HG03280 (cell line): ENCODE measurements around the gene CHST11.

Source experiments
- ATAC-seq: cut with Tn5 transposase; IDR thresholded peaks from one replicate; pipeline ENCODE4 v1.9.1; 2021; ENCODE audit warnings: mild to moderate bottlenecking, moderate library complexity; ENCODE audit not compliant: unreplicated experiment

Gene CHST11

DNA sequence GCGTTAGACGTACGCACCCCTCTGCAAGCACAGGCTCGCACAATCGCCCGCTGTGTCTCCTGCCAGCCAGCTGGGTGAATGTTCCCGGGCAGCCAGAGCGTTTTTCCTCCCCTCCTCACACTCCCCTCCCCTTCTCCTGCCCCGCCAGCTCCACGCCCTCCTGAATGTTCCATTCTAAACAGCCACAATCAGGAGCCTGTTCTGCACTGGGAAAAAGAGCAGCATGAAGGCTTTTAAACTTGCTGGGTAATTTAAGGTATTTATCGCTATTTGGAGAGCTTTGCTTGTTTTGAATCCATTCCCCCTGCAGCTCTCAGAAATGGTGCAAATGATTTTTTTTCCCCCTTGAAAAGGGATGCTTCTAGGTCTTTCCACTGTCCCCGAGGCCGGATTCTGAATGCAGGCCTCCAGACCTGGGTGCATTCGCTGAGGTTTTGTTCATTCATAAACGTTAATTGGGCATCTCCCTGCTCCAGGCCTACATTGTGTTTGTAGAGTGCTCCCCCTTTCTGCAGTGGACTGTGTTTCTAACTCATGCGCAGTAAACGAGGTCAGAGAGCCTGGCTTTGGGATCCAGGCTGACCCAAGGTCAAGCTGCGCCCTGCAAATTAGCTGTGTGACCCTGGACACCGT, 212.5 kb downstream of the CHST11 start:
- ATAC-seq: no peak

DNA sequence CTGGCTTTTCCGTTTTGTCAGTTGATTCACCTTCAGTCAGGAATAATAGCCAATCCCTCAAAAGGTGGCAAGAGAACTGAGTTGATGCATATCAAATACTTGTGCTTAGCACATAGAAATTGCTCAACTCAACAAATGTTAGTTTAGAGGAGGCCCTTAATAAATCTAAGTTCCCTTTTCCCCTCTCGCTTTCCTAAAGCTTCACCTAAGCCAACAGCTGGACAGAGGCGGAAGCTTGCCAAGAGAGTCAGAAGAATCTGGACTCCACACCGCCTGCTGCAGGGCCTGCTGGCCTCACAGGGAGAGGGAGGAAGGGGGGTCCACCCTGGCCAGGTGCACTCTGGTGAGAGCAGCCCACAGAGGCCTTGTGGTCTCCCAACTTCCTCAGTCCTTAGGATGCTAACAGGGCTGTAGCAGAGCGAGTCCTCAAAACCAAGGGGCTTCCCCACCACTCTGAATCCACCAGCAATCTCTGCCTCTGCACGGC, 213.1 kb downstream of the CHST11 start:
- no peak for ATAC-seq

DNA sequence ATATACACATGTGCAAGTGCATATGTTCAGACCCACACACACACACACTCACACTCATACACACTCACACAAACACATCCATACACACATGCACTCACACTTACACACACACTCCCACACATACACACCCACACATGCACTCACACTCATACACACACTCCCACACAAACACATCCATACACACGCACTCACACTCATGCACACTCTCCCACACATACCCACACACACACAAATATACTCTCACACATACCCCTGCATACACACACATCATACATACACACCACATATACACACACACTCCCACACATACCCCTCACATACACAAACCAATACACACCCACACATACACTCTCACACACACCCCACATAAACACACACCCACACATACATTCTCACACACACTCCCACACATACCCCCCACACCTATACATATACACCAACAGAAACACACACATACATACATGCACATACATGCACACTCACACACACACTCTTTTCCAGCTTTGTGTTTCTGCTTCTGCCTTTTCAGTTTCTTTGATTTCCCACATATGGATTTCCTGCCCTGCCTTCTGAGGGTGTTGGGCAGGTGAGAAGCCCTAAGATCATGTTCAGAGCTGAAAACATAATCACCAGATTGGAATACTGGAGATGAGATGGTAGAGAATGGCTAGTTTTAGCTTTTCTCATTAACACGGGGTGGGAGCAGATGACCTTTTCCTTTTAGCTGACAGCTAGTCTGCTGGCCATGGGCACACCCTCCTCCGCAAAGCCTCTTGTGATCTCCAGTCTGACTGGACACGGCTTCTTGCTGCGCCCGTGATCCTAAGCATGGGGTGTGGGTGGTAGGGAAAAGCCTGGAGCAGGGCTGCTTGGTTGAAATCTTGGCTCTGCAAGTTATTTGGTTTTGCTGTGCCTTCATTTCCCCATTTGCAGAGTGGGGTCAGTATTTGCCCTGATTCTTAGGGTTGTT, 214.0 kb downstream of the CHST11 start:
- no peak for ATAC-seq

DNA sequence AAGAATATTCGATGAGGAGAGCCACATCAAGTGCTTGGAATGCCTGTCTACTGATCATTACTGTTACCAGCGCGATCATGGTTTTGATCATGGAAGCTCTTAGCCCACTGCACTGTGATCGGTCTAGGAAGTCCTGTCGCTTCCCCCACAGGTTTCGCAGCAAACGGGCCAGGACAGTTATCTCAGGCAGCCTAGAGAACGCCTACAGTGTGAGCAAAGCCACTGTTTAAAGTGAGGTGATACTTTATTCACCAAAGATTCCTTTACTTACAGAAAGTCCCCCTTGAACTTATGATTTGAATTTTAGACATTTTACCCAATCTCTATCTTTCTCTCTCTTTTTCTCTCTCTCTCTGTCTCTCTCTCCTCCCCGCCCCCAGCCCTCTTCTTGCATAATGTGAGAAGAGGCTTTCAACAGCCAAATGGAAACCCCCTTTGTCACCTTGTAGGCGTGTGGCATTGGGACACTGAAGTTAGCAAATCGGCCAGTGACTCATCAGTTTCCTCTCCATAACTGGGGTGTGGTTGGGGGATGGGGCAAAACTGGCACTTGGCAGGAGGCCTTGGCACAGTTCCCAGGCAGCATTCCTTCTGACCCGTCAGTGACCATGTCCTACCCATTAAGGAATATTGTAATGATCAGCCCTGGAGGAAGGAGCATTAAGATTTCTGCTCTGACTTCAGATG, 214.8 kb downstream of the CHST11 start:
- ATAC-seq: peak; percentile 84

DNA sequence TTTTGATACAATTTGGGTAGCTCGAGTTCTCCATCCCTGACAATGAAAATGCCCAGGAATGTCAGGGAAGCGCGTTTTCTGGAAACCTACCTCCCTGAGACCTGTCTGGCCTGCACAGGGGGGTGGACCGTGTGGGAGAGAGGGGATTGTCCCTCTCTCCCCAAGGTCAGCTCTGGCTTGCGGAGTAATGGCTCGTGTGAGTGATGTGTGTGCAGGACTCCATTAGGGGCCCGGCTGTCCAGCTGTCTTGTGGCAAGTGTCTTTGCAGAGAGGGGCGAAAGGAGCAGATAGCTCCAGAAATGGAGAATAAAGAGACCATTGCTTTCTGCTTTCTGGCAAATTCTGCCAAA, 215.3 kb downstream of the CHST11 start:
- no peak for ATAC-seq

DNA sequence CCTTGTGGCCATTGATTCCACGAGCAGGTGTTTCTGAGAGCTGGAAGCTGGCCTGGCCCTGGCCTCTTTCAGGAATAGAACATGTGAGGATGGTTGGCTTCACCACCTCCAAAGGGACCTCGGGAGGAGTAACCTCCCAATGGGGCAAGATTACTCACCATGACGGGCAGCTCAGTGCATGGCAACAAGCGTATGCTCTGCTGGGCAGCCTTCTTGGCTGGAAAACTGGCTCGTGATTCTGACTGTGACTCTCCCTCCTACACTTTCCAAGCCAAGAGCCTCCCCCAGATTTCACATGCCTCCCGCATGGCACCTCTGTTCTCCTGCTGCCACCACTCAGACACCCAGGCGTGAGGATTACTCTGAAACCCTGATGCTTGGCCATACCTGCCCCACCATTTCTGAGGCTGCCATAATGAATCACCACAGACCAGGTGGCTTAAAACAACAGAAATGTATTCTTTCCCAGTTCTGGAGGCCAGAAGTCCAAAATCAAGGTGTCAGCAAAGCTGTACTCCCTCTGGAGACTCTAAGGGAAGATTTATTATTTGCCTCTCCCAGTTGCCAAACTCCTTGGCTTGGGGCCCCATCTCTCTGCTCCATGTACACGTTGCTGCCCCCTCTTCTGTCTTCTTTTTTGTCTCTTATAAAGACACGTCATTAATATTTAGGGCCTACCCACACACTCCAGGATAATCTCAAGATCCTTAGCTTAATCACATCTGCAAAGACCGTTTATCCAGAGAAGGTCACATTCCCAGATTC, 215.9 kb downstream of the CHST11 start:
- no peak for ATAC-seq

DNA sequence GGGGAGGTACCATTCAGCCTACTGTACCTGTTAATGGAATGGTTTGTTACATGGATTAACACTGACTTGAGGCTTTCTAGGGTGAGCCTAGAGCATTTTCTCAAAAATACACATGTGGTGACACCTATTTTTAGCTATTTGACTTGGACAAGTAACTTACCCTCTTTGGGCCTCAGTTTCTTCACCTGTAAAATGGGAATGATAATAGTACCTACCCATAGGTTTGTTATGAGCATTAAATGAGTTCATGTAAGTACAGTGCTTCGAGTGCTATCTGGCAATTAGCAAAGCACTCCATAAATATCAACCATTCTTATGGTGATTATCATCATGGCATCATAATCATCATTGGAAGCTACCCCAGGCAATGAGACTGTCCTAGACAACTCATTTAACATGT, 216.5 kb downstream of the CHST11 start:
- ATAC-seq: no peak

DNA sequence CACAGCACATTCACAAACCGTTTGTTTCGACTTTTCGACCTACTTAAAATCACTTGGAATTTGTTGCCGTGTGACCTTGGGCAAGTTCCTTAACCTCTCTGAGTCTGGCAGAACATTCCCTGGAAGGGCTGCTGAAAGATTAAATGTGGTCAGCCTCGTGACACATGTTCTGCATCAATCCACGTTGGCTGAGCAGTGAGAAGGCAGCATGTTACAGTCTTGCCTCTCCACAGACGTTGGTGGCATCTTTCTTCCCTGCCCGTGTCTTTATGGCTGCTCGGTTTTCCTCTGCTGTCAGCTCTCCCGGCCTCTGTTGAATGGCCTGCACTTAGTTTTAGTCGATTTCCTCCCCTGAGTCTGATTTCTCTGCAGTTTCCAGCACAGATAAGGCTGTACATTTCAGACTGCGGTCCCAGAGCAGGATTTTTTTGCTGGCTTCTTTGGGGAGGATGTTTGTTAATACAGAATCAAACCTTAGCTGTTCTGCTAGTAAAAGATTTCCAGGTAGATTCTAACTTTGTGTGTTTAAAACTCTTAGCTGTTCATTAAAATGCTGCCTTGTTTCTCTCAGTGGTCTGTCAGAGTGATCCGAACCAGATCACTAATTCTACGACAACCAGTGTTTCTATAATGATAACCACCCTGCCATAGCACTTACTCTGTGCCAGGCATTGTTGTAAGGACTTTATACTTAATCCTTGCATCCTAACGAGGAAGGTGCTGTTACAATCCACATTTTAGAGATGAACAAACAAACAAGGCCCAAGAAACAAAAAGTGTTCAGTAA, 217.1 kb downstream of the CHST11 start:
- ATAC-seq: no peak

DNA sequence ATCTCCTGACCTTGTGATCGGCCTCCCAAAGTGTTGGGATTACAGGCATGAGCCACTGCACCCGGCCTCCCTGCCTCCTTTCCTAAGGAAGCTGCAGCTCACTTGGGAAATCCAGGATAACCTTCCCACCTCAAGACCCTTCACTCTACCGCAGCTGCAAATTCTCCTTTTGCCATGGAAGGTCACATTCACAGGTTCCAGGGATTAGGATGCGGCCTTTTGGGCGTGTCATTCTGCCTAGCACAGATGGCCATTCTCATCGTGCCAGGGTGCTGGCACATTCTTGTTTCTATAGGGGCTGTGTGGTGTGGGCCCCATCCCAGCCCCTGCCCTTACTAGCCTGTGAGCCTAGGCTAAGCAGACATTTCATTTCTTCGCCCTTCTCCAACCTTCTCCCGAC, 219.9 kb downstream of the CHST11 start:
- no peak for ATAC-seq

DNA sequence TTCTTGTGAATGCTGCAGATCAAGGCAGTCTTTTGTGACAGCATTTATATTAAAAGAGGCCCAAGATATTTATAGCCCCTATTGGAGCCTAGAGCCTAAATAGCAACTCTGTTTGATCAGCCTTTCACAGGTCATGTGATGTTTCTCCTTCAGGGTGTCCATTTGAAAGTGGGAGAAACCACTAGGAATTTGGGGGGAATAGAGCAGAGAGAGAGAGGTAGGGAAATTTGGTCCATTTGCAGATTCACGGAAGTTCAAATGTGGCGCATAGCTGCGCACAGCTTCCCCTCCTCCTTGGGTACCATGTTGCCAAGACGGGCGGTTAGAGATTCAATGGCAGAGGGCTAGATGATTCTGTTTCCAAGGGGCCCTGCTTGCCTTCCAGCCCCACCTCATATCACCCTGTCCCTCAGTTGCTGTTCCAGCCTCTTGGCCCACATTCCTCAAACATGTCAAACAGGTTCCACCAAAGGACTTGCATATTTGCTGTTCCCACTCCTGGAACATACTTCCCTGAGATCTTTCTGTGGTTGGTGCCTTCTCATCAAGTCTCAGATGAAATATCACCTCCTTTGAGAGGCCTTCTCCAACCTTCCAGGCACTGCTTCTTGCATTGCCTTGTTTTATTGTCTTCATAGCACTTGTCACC, 220.8 kb downstream of the CHST11 start:
- ATAC-seq: no peak

DNA sequence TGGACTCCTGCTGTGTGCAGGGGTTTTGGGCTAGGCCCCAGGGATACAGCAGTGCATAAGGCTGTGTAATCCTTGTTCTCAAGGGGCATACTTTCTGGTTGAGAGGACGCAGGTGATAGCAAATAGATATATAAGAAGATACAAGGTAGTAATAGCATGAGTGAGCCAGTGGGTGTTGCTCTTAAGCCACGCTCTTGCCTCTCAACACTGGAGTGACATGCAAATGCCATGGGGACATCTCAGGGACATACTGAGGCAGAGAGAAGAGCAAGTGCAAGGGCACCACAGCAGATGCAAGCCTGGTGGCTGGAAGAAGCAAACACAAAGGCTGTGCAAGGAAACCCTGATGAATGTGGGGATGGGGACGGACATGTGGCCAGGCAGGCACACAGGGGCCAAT, 223.3 kb downstream of the CHST11 start:
- peak; percentile 37 for ATAC-seq

DNA sequence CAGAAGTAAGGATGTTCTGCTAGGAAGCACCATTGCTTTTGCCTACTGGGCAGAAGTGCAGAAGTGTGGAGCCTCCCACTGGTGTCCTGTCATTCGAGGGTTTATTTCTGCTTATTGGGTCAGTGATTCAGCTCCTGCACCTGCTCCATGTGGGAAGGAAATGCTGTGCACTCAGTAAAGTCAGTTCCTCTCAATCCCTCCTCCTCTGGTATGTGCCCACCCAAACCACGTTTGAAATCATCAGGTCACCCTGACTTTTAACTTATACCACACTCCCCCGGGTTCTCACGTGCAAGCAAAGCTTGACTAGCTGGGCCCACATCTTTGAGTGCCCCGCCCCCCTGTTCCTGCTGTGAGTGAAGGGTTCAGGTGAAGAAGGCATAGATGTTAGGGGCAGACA, 223.7 kb downstream of the CHST11 start:
- no peak for ATAC-seq

DNA sequence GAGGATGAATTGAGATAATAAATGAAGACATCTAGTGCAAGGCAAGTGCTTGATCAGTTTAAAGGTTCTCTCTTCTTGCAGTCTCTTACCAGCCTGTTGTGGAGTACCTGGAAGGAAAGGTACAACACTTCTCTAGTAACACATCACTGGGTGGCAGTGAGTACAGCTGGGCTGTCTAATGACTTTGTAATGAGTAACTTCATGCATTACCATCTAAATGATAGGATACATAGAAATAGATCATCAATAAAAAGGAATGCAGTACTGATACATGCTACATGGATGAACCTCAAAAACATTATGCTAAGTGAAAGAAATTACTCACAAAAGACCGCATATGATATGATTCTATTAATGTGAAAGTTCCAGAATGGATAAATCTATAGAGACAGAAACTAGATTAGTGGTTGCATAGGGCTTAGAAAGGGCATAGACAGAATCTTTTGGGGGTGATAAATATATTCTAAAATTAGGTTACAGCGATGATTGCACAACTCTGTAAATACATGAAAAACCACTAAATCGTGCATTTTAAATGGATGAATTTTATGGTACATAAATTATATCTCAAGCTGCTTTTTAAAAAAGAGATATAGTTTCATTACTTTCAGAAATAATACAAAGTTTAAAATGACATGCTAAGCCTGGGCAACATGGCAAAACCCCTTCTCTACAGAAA, 224.4 kb downstream of the CHST11 start:
- ATAC-seq: no peak

DNA sequence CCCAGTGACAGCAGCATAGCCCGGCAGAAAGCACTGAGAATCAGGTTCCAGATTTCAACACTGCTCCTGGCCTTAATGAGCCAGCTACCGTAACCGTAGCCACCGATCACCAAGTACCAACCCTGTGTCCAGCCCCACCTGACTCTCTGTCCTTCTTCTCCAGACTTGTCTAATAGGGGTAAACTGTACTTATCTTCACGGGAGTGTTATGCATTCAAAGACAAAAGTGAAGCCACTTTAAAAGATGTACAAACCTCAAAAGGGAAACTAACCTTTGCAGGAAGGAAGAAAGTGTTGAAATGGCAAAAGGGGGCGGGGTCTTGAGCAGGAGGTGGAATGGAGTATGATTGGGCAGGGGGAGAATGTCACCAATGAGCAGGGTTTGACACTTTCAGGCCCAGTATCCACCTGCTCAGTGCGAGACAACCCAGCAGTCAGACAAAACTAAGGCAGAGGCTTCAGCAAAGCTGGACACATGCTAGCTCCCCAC, 226.1 kb downstream of the CHST11 start:
- ATAC-seq: no peak

DNA sequence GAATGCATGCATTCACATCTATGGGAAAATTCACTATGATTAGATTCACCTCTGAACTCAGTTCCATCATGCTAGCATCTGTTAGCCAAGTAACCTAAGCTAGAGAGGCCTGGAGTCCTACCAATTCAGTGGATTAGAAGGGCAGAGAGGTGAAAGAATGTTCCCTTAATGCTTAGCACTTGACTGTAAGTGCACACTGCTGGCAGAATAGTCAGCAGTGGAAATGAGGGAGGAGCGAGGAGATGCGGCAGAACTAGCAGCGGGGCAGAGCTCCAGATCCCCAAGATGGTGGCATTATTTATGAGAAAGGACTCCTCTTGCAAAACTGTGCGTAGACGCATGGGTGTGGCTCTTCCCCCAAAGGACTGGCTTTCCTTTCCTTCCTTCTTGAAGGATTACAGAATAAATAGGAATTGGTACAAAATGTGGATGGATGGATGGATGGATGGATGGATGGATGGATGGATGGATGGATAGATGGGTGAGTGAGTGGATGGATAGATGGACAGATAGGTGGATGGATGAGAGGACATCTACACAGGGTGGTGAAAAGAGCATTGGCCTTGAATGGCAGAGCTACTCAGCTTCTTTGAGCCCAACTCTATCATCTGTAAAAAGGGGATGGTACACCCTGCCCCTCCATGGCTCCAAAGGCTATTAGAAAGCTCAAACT, 227.2 kb downstream of the CHST11 start:
- no peak for ATAC-seq

DNA sequence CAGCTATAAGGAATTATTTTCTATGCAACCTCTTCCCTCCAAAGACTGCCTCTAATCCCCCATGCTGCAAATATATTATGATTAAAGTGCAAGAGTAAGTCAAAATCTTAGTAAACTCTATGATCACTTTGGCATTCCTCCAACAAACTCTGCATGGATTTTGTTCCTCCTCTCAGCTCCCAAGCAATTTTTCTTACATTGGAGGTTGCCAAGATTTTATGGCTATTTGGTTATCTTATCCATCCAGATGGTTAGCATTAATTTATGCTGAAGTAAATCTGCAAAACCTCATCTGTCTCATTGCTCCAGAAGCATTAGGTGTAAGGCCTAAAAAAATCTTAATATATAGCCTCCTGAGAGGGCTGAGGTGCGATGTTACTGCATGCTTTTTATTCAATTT, 228.1 kb downstream of the CHST11 start:
- no peak for ATAC-seq

DNA sequence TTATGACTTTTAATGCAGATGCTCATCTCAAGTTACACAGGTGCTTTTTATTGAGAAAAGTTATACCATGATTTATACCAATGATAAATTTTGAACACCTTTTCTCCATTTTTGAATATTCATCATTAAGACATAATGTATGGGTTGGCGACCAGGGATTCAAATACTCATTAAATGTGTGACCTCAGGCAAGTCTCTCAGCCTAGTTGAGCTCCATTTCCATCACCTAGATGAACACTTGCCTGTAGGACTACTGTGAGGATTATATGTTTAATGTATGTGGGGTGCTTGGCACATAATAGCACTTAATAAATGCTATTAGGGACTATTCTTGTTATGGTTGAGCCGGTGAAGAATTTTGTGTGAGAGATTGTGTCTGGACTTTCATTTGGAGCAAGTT, 228.6 kb downstream of the CHST11 start:
- no peak for ATAC-seq

DNA sequence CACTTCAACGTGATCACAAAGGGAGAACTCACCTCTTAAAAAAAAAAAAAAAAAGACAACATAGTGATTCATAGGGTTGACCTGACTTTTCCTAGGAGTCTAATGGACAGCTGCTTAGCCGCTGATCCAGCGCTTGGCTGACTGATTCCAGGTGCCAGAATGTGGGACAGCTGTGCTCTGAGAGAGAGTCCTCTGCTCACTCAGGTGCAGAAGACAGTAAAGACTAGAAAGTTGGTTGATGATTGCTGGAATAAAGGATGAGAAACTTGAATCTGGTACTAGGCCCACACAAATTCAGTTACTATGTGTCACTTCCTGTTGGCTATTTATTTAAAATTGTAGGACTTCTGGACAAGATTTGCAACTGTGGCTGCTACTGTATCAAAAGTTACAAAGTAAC, 229.4 kb downstream of the CHST11 start:
- no peak for ATAC-seq
